Tibial artery (tissue), 4 donors: ENCODE data around the gene STPG4.

Source experiments
- DNase-seq, 2 donors: peaks; one replicate each; pipeline ENCODE4 v3.0.0-alpha.2; 2019
- H3K27ac ChIP-seq, 2 donors: fragments of 200-600 bp; sonication (generic) in 1 of 2; 1 replicate in 1 of 2; 2 replicates in 1 of 2; pipeline ENCODE4 v1.5.1; 2018 to 2019; ENCODE audit warnings: mild to moderate bottlenecking in 1 of 2
- H3K27me3 ChIP-seq, 2 donors: fragments of 200-600 bp; sonication (generic) in 1 of 2; one replicate each; pipeline versions ENCODE4 v1.5.1 to v1.6.0; 2016 to 2019
- H3K36me3 ChIP-seq, 3 donors: fragments of 200-600 bp; sonication (generic) in 2 of 3; one replicate each; pipeline ENCODE4 v1.5.1; 2016 to 2019; ENCODE audit warnings: mild to moderate bottlenecking in 2 of 3
- H3K4me1 ChIP-seq, 4 donors: fragments of 200-600 bp; sonication (generic) in 2 of 4; 1 replicate in 3 of 4; 2 replicates in 1 of 4; pipeline ENCODE4 v1.5.1; 2016 to 2019
- H3K4me3 ChIP-seq, 2 donors: fragments of 200-600 bp; sonication (generic) in 1 of 2; 1 replicate in 1 of 2; 2 replicates in 1 of 2; pipeline ENCODE4 v1.5.1; 2018 to 2019; ENCODE audit warnings: mild to moderate bottlenecking in 2 of 2
- H3K9me3 ChIP-seq, 3 donors: fragments of 200-600 bp; sonication (generic) in 1 of 3; one replicate each; pipeline ENCODE4 v1.5.1; 2016 to 2019
- intact Hi-C: fragments of 100-400 bp; cut with DNase I; formaldehyde crosslinking; loops from one replicate; pipeline ENCODE4 v1.15.0; 2023; ENCODE audit warnings: low total_unique reads
- TF ChIP-seq, protein P1 (sequence below), 2 experiments: fragments of 200-600 bp in 1 of 2; fragments of 450-650 bp in 1 of 2; IDR thresholded peaks; one replicate each; pipeline ENCODE4 v1.5.1; 2017 to 2019; ENCODE audit warnings: antibody characterized with exemption in 2 of 2, mild to moderate bottlenecking in 1 of 2, moderate library complexity in 1 of 2

STPG4 gene

DNA sequence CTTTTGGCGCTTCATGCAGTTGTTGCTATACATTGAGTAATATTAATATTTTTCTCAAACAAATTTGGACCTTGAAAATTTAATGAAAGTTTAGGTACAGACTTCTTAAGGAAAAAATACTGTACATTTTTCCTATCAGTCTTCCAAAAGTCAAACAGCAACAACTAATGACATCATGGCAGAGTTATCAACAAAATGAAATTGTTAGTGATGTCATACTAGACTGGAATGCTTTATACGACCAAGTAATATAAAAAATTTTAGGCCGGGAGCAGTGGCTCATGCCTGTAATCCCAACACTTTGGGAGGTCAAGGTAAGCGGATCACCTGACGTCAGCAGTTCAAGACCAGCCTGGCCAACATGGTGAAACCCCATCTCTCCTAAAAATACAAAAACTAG lies 12.0 kb upstream of the STPG4 start:
- Histone ChIP-seq H3K4me3 (no peak overlapping the region), H3K36me3 (peaks cover 10 to 19% (median 15%) of the 10 kb centered on the region in 3 donors), H3K4me1 (peaks cover 0 to 89% (median 47%) of the 10 kb centered on the region in 4 donors), H3K27me3 (no peaks in the 10 kb centered on the region), H3K9me3 (no peaks in the 10 kb centered on the region), H3K27ac (peak overlapping the region in 1 of 2 donors; percentile 11)
- intact Hi-C loops = no loop called here
- TF ChIP-seq, protein P1, sequence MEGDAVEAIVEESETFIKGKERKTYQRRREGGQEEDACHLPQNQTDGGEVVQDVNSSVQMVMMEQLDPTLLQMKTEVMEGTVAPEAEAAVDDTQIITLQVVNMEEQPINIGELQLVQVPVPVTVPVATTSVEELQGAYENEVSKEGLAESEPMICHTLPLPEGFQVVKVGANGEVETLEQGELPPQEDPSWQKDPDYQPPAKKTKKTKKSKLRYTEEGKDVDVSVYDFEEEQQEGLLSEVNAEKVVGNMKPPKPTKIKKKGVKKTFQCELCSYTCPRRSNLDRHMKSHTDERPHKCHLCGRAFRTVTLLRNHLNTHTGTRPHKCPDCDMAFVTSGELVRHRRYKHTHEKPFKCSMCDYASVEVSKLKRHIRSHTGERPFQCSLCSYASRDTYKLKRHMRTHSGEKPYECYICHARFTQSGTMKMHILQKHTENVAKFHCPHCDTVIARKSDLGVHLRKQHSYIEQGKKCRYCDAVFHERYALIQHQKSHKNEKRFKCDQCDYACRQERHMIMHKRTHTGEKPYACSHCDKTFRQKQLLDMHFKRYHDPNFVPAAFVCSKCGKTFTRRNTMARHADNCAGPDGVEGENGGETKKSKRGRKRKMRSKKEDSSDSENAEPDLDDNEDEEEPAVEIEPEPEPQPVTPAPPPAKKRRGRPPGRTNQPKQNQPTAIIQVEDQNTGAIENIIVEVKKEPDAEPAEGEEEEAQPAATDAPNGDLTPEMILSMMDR (IDR thresholded peaks at IDR 0.05) = no peak
- DNase-seq = no peak

- Histone ChIP-seq H3K9me3 (no peaks in the 10 kb centered on the region), H3K4me3 (no peak overlapping the region), H3K36me3 (peaks cover 28 to 40% (median 36%) of the 10 kb centered on the region in 3 donors), H3K27me3 (no peaks in the 10 kb centered on the region), H3K4me1 (peaks cover 0 to 68% (median 34%) of the 10 kb centered on the region in 4 donors), H3K27ac (no peak overlapping the region)
- DNase-seq = no peak
- TF ChIP-seq, protein P1 (IDR thresholded peaks at IDR 0.05) = no peak
- intact Hi-C loops = no loop called here
Observed at GRCh38 chr2:47165001-47165555, 10.0 kb upstream of the STPG4 start.

- H3K36me3 ChIP-seq = peaks cover 45 to 49% (median 49%) of the 10 kb centered on the region in 3 donors
- TF ChIP-seq, protein P1 (IDR thresholded peaks at IDR 0.05) = no peak
- H3K27me3 ChIP-seq = no peaks in the 10 kb centered on the region
- H3K4me1 ChIP-seq = peaks cover 0 to 45% (median 19%) of the 10 kb centered on the region in 4 donors
- DNase-seq = no peak
- no peak overlapping the region for H3K4me3 ChIP-seq
- H3K9me3 ChIP-seq = no peaks in the 10 kb centered on the region
- no peak overlapping the region for H3K27ac ChIP-seq
- intact Hi-C loops = no loop called here
Observed at GRCh38 chr2:47162780-47163179, 7.7 kb upstream of the STPG4 start.

GRCh38 chr2:47161475-47161874 lies 6.4 kb upstream of the STPG4 start:
- no peak overlapping the region for H3K4me3 ChIP-seq
- no peaks in the 10 kb centered on the region for H3K27me3 ChIP-seq
- H3K36me3 ChIP-seq = peaks cover 47 to 50% (median 50%) of the 10 kb centered on the region in 3 donors
- TF ChIP-seq, protein P1 (IDR thresholded peaks at IDR 0.05) = no peak
- peaks cover 0 to 34% (median 17%) of the 10 kb centered on the region in 4 donors for H3K4me1 ChIP-seq
- no peaks in the 10 kb centered on the region for H3K9me3 ChIP-seq
- intact Hi-C loops = no loop called here
- no peak for DNase-seq
- H3K27ac ChIP-seq = no peak overlapping the region

GRCh38 chr2:47160660-47161059 lies 5.6 kb upstream of the STPG4 start:
- H3K4me3 ChIP-seq = no peak overlapping the region
- H3K27ac ChIP-seq = no peak overlapping the region
- TF ChIP-seq, protein P1 (IDR thresholded peaks at IDR 0.05) = no peak
- DNase-seq = no peak
- H3K4me1 ChIP-seq = peaks cover 0 to 26% (median 12%) of the 10 kb centered on the region in 4 donors
- peaks cover 49 to 50% (median 50%) of the 10 kb centered on the region in 3 donors for H3K36me3 ChIP-seq
- no peaks in the 10 kb centered on the region for H3K9me3 ChIP-seq
- intact Hi-C loops = no loop called here
- no peaks in the 10 kb centered on the region for H3K27me3 ChIP-seq
